GM23338 (cell line): ENCODE data around the gene CD84. TPM values are rescaled to one million over a fixed set of nuclear protein-coding genes. Genes with fewer than 3 reads are reported as not detected.

Experiments used
- ATAC-seq: fragments of 200-7000 bp; cut with Tn5 transposase; 3 replicates; pipeline ENCODE4 v1.9.1; 2020
- DNase-seq: peaks from one replicate; pipeline ENCODE4 v3.0.0-alpha.2; 2015; ENCODE audit warnings: low spot score
- H2AFZ ChIP-seq: fragments of 200-600 bp; sonication (generic); 2 replicates; pipeline ENCODE4 v1.8.0; 2016; ENCODE audit warnings: antibody characterized with exemption, mild to moderate bottlenecking, moderate library complexity
- H3F3A ChIP-seq: fragments of 200-600 bp; sonication (generic); replicated peaks from 2 replicates; pipeline ENCODE4 v1.8.0; 2017; ENCODE audit warnings: antibody characterized with exemption, mixed run types, low read depth
- H3K27ac ChIP-seq: fragments of 200-600 bp; sonication (generic); 2 replicates; pipeline ENCODE4 v1.6.1; 2016; ENCODE audit warnings: low read depth
- H3K27me3 ChIP-seq: fragments of 200-600 bp; sonication (generic); 2 replicates; pipeline ENCODE4 v1.8.0; 2016; ENCODE audit warnings: mild to moderate bottlenecking, mixed run types, moderate library complexity; ENCODE audit not compliant: insufficient read depth
- H3K36me3 ChIP-seq: fragments of 200-600 bp; sonication (generic); 2 replicates; pipeline ENCODE4 v1.8.0; 2016; ENCODE audit warnings: mild to moderate bottlenecking; ENCODE audit not compliant: insufficient read depth
- H3K4me1 ChIP-seq: fragments of 200-600 bp; sonication (generic); 2 replicates; pipeline ENCODE4 v1.8.0; 2016; ENCODE audit warnings: mild to moderate bottlenecking, moderate library complexity; ENCODE audit not compliant: insufficient read depth
- H3K4me2 ChIP-seq: fragments of 200-600 bp; sonication (generic); 2 replicates; pipeline ENCODE4 v1.7.1; 2017; ENCODE audit warnings: mixed run types
- H3K4me3 ChIP-seq: fragments of 200-600 bp; sonication (generic); 2 replicates; pipeline ENCODE4 v1.6.1; 2016; ENCODE audit warnings: mixed run types
- H3K79me2 ChIP-seq: fragments of 200-600 bp; sonication (generic); replicated peaks from 2 replicates; pipeline ENCODE4 v1.8.0; 2017; ENCODE audit warnings: mild to moderate bottlenecking; ENCODE audit not compliant: insufficient read depth
- H3K9me2 ChIP-seq: fragments of 200-600 bp; sonication (generic); 2 replicates; pipeline ENCODE4 v1.8.0; 2017; ENCODE audit not compliant: insufficient read depth
- H4K20me1 ChIP-seq: fragments of 200-600 bp; sonication (generic); replicated peaks from 2 replicates; pipeline ENCODE4 v1.8.0; 2017; ENCODE audit warnings: mild to moderate bottlenecking; ENCODE audit not compliant: insufficient read depth
- H3K27ac Mint-ChIP-seq: 2 replicates; pipeline ENCODE4 v1.8.0; 2020; ENCODE audit warnings: inconsistent platforms, mild to moderate bottlenecking, moderate library complexity, mixed read lengths
- H3K27me3 Mint-ChIP-seq: 3 replicates; pipeline ENCODE4 v1.8.0; 2022; ENCODE audit warnings: low read depth, mild to moderate bottlenecking, moderate library complexity, mixed read lengths, inconsistent platforms; ENCODE audit not compliant: insufficient read depth, poor library complexity
- H3K36me3 Mint-ChIP-seq: 3 replicates; pipeline ENCODE4 v1.8.0; 2021; ENCODE audit warnings: low read depth, mild to moderate bottlenecking, inconsistent platforms, moderate library complexity, mixed read lengths
- H3K4me1 Mint-ChIP-seq: 3 replicates; pipeline ENCODE4 v1.8.0; 2020; ENCODE audit warnings: mild to moderate bottlenecking, inconsistent platforms, mixed read lengths
- H3K4me3 Mint-ChIP-seq: 3 replicates; pipeline ENCODE4 v1.8.0; 2021; ENCODE audit warnings: moderate library complexity, mild to moderate bottlenecking, inconsistent platforms, mixed read lengths
- H3K9me3 Mint-ChIP-seq: 3 replicates; pipeline ENCODE4 v1.8.0; 2020; ENCODE audit warnings: moderate library complexity, mild to moderate bottlenecking, inconsistent platforms, mixed read lengths
- EZH2phosphoT487 ChIP-seq: fragments of 200-600 bp; sonication (generic); IDR thresholded peaks from one replicate; pipeline ENCODE4 v1.8.1; 2018; ENCODE audit warnings: antibody characterized with exemption; ENCODE audit not compliant: unreplicated experiment
- JUNB ChIP-seq: IDR thresholded peaks from one replicate; pipeline ENCODE4 v1.6.1; 2016; ENCODE audit warnings: antibody characterized with exemption; ENCODE audit not compliant: unreplicated experiment
- STAT1 ChIP-seq: IDR thresholded peaks from one replicate; pipeline ENCODE4 v1.6.1; 2016; ENCODE audit warnings: antibody characterized with exemption; ENCODE audit not compliant: unreplicated experiment
- ZNF331 ChIP-seq: fragments of 250-450 bp; sonication (Bioruptor Pico); IDR thresholded peaks from 2 replicates; pipeline ENCODE4 v1.5.0; 2020; ENCODE audit warnings: low read depth, mild to moderate bottlenecking, moderate library complexity
- polyA plus RNA-seq: library from polyadenylated mRNA; unstranded; fragments of >200 nt; fragmentation: Nextera tagmentation; extraction: Ambion mirVana; gene quantifications from 2 replicates; pipeline ENCODE4 v1.2.1, GENCODE V29; 2016
- total RNA-seq: library from RNA; depleted of rRNA; stranded (reverse); fragments of >200 nt; shearing (Covaris generic); gene quantifications from 2 replicates; pipeline ENCODE4 v1.2.3, GENCODE V29; 2014
- TF ChIP-seq, protein P1 (sequence below): fragments of 250-450 bp; sonication (Bioruptor Pico); IDR thresholded peaks from 2 replicates; pipeline ENCODE4 v1.5.0; 2020; ENCODE audit warnings: mild to moderate bottlenecking, moderate library complexity
- TF ChIP-seq, protein P2 (sequence below): IDR thresholded peaks from one replicate; pipeline ENCODE4 v1.6.1; 2018; ENCODE audit warnings: antibody characterized with exemption; ENCODE audit not compliant: unreplicated experiment

Gene CD84
- total and polyA plus RNA-seq, 2 experiments from 2014 or later = not detected

- TF ChIP-seq, protein P1, sequence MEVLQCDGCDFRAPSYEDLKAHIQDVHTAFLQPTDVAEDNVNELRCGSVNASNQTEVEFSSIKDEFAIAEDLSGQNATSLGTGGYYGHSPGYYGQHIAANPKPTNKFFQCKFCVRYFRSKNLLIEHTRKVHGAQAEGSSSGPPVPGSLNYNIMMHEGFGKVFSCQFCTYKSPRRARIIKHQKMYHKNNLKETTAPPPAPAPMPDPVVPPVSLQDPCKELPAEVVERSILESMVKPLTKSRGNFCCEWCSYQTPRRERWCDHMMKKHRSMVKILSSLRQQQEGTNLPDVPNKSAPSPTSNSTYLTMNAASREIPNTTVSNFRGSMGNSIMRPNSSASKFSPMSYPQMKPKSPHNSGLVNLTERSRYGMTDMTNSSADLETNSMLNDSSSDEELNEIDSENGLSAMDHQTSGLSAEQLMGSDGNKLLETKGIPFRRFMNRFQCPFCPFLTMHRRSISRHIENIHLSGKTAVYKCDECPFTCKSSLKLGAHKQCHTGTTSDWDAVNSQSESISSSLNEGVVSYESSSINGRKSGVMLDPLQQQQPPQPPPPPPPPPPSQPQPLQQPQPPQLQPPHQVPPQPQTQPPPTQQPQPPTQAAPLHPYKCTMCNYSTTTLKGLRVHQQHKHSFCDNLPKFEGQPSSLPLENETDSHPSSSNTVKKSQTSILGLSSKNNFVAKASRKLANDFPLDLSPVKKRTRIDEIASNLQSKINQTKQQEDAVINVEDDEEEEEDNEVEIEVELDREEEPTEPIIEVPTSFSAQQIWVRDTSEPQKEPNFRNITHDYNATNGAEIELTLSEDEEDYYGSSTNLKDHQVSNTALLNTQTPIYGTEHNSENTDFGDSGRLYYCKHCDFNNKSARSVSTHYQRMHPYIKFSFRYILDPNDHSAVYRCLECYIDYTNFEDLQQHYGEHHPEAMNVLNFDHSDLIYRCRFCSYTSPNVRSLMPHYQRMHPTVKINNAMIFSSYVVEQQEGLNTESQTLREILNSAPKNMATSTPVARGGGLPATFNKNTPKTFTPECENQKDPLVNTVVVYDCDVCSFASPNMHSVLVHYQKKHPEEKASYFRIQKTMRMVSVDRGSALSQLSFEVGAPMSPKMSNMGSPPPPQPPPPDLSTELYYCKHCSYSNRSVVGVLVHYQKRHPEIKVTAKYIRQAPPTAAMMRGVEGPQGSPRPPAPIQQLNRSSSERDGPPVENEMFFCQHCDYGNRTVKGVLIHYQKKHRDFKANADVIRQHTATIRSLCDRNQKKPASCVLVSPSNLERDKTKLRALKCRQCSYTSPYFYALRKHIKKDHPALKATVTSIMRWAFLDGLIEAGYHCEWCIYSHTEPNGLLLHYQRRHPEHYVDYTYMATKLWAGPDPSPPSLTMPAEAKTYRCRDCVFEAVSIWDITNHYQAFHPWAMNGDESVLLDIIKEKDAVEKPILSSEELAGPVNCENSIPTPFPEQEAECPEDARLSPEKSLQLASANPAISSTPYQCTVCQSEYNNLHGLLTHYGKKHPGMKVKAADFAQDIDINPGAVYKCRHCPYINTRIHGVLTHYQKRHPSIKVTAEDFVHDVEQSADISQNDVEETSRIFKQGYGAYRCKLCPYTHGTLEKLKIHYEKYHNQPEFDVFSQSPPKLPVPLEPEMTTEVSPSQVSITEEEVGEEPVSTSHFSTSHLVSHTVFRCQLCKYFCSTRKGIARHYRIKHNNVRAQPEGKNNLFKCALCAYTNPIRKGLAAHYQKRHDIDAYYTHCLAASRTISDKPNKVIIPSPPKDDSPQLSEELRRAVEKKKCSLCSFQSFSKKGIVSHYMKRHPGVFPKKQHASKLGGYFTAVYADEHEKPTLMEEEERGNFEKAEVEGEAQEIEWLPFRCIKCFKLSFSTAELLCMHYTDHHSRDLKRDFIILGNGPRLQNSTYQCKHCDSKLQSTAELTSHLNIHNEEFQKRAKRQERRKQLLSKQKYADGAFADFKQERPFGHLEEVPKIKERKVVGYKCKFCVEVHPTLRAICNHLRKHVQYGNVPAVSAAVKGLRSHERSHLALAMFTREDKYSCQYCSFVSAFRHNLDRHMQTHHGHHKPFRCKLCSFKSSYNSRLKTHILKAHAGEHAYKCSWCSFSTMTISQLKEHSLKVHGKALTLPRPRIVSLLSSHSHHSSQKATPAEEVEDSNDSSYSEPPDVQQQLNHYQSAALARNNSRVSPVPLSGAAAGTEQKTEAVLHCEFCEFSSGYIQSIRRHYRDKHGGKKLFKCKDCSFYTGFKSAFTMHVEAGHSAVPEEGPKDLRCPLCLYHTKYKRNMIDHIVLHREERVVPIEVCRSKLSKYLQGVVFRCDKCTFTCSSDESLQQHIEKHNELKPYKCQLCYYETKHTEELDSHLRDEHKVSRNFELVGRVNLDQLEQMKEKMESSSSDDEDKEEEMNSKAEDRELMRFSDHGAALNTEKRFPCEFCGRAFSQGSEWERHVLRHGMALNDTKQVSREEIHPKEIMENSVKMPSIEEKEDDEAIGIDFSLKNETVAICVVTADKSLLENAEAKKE (CRISPR knock-in tag) = no peak
- TF ChIP-seq STAT1 = no peak
These were observed 8.5 kb downstream of the CD84 start (continued) for GRCh38 chr1:160570840-160571239.

- Histone ChIP-seq H3K27ac (no peak overlapping the region), H3K36me3 (no peaks in the 10 kb centered on the region), H3K4me1 (no peaks in the 10 kb centered on the region), H3K79me2 (no peaks in the 10 kb centered on the region), H3K4me3 (no peak overlapping the region), H3K4me2 (no peak overlapping the region), H2AFZ (no peak overlapping the region), H3K9me2 (no peaks in the 10 kb centered on the region), H3F3A (no peaks in the 10 kb centered on the region), H3K27me3 (no peaks in the 10 kb centered on the region), H4K20me1 (no peaks in the 10 kb centered on the region)
- Mint-ChIP-seq H3K27me3 (peaks cover 3% of the 10 kb centered on the region), H3K9me3 (no peaks in the 10 kb centered on the region), H3K4me1 (no peaks in the 10 kb centered on the region), H3K4me3 (no peak overlapping the region), H3K27ac (no peak overlapping the region), H3K36me3 (no peaks in the 10 kb centered on the region)
- DNase-seq = no peak
- no peak for ATAC-seq
- TF ChIP-seq ZNF331 (CRISPR knock-in tag) (no peak), STAT1 (no peak), JUNB (no peak), EZH2phosphoT487 (no peak)
- TF ChIP-seq, protein P1 (CRISPR knock-in tag) = no peak
- TF ChIP-seq, protein P2, sequence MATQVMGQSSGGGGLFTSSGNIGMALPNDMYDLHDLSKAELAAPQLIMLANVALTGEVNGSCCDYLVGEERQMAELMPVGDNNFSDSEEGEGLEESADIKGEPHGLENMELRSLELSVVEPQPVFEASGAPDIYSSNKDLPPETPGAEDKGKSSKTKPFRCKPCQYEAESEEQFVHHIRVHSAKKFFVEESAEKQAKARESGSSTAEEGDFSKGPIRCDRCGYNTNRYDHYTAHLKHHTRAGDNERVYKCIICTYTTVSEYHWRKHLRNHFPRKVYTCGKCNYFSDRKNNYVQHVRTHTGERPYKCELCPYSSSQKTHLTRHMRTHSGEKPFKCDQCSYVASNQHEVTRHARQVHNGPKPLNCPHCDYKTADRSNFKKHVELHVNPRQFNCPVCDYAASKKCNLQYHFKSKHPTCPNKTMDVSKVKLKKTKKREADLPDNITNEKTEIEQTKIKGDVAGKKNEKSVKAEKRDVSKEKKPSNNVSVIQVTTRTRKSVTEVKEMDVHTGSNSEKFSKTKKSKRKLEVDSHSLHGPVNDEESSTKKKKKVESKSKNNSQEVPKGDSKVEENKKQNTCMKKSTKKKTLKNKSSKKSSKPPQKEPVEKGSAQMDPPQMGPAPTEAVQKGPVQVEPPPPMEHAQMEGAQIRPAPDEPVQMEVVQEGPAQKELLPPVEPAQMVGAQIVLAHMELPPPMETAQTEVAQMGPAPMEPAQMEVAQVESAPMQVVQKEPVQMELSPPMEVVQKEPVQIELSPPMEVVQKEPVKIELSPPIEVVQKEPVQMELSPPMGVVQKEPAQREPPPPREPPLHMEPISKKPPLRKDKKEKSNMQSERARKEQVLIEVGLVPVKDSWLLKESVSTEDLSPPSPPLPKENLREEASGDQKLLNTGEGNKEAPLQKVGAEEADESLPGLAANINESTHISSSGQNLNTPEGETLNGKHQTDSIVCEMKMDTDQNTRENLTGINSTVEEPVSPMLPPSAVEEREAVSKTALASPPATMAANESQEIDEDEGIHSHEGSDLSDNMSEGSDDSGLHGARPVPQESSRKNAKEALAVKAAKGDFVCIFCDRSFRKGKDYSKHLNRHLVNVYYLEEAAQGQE = no peak
These were observed 9.5 kb downstream of the CD84 start for GRCh38 chr1:160569806-160570205.
